Measurements from ENCODE around the gene INTS7.

The INTS7 gene, protein sequence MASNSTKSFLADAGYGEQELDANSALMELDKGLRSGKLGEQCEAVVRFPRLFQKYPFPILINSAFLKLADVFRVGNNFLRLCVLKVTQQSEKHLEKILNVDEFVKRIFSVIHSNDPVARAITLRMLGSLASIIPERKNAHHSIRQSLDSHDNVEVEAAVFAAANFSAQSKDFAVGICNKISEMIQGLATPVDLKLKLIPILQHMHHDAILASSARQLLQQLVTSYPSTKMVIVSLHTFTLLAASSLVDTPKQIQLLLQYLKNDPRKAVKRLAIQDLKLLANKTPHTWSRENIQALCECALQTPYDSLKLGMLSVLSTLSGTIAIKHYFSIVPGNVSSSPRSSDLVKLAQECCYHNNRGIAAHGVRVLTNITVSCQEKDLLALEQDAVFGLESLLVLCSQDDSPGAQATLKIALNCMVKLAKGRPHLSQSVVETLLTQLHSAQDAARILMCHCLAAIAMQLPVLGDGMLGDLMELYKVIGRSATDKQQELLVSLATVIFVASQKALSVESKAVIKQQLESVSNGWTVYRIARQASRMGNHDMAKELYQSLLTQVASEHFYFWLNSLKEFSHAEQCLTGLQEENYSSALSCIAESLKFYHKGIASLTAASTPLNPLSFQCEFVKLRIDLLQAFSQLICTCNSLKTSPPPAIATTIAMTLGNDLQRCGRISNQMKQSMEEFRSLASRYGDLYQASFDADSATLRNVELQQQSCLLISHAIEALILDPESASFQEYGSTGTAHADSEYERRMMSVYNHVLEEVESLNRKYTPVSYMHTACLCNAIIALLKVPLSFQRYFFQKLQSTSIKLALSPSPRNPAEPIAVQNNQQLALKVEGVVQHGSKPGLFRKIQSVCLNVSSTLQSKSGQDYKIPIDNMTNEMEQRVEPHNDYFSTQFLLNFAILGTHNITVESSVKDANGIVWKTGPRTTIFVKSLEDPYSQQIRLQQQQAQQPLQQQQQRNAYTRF

DNA sequence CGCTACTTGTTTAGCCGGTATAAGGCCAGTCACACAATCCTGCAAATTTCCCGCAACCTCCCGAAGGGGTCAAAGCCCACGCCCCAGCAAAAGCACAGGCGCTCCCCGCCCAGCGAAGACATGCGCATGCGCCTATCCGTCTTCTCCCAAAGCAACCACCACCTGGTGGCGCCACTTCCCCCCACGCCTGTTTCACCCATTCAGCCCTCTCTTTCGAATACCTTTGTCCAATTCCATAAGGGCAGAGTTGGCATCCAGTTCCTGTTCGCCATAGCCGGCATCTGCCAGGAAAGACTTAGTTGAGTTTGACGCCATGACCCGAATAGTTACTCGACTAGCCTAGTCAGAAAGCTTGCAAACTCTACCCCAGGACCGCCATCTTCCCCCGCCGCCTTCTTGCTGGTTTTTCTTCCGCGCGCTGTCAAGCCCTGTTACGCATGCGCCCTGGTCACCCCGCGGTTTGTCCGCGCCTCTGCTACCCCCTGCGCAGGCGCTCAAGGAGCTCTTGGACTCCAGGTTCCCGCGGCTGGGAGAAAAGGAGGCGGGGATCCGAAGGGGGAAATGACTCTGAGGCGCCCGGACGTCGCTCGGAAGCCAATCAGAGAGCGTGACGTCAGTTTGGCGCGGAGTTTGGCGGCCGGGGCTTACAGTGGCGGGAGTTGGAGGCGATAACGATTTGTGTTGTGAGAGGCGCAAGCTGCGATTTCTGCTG, at the start of gene INTS7, which contains the start of gene DTL:
TSS of gene INTS7 (minus strand) at position 435 of the 712 bp plus-strand sequence. CDS start at position 315, 120 bp downstream.
TSS of gene DTL (plus strand) at position 626 of the 712 bp plus-strand sequence. CDS start 143 bp downstream, outside the sequence.
- DNase-seq (ENCODE audit: low read depth): peak; percentile 97
- TF ChIP-seq, protein P1, sequence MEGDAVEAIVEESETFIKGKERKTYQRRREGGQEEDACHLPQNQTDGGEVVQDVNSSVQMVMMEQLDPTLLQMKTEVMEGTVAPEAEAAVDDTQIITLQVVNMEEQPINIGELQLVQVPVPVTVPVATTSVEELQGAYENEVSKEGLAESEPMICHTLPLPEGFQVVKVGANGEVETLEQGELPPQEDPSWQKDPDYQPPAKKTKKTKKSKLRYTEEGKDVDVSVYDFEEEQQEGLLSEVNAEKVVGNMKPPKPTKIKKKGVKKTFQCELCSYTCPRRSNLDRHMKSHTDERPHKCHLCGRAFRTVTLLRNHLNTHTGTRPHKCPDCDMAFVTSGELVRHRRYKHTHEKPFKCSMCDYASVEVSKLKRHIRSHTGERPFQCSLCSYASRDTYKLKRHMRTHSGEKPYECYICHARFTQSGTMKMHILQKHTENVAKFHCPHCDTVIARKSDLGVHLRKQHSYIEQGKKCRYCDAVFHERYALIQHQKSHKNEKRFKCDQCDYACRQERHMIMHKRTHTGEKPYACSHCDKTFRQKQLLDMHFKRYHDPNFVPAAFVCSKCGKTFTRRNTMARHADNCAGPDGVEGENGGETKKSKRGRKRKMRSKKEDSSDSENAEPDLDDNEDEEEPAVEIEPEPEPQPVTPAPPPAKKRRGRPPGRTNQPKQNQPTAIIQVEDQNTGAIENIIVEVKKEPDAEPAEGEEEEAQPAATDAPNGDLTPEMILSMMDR (IDR thresholded peaks at IDR 0.05; ENCODE audit: control insufficient read depth, extremely low read depth, insufficient read depth): peak; percentile 84
- H3K4me3 ChIP-seq (ENCODE audit: low read depth, low read length): peak within 1 kb of the TSS; percentile 95

DNA sequence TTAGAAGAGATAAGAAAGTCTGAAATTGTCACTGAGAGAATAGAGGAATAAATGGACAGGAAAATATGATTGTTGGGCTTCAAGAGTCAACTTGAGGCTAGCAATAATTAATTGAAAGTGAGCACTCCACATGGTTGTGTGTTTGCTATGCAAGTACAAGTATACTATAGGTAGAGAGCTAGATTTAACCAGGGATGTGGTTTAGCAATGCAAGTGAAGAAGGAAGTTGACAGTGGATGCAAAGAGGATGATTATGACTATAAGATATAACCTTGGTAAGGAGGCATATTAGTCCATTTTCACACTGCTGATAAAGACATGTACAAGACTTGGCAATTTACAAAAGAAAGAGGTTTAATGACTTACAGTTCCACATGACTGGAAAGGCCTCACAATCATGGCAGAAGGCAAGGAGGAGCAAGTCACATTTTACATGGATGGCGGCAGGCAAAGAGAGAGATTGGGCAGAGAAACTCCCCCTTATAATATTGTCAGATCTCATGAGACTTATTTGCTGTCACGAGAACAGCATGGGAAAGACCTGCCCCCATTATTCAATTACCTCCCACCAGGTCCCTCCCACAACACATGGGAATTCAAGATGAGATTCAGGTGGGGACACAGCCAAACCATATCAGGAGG, 47.5 kb upstream of the INTS7 start:
- TF ChIP-seq, protein P1 (IDR thresholded peaks at IDR 0.05; ENCODE audit: control insufficient read depth, extremely low read depth, insufficient read depth): no peak
- no peak for DNase-seq (ENCODE audit: low read depth)
- no peak overlapping the region for H3K4me3 ChIP-seq (ENCODE audit: low read depth, low read length)

DNA sequence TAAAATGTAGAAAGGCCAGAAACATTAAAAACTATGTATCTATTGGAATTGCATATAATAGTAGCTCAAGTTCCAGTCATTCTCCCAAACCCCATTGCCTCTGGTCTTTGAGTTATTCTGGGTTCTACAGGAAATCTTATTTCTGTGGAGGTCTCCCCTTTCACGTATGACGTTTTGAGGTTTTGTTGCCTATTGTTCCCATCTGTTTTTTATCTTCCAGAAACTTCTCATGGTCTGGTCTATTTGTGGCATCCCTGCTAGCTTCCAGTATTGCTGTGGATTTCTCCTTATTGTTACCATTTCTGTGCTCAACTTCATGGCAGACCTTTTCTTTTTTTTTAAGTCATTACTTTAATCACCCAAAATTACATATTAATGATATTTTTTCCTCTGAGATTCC, 43.5 kb upstream of the INTS7 start:
- no peak for DNase-seq (ENCODE audit: low read depth)
- TF ChIP-seq, protein P1 (IDR thresholded peaks at IDR 0.05; ENCODE audit: control insufficient read depth, extremely low read depth, insufficient read depth): no peak
- H3K4me3 ChIP-seq (ENCODE audit: low read depth, low read length): no peak overlapping the region

DNA sequence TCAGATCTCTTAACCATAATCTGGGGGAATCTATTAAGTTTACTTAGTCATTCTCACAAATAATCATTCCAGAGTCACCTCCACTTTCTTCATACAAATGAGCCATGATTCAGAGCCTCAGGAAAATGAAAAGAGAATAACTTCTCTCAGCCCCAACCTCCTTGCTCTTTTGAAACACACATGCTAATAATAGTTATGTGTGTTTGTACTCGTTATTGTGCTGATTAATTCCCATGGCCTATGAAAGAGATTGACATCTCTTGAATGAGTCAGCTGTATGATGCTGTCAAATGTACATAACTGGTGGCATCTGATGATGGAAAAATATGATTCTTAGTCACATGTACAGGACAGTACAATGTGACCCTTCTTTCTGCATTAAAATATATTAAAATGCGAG, 41.7 kb upstream of the INTS7 start:
- TF ChIP-seq, protein P1 (IDR thresholded peaks at IDR 0.05; ENCODE audit: control insufficient read depth, extremely low read depth, insufficient read depth): no peak
- no peak for DNase-seq (ENCODE audit: low read depth)

DNA sequence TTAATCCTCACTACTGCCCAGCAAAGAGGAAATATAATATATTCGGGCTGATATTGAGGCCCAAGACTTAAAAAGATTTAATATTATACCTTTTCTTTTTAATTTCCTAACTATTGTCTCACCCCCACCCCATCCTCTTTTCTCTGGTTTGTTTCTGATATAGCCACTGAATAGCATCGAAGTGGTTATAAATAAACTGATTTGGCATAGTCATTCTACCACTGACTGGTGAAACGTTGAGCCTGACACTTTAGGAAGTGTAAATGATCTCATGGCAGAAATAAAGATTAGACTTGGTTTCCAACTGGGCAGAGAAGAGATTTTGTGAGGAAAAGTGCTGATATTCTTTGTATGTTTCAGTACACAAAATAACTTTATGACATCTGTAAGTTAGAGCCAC, 39.5 kb upstream of the INTS7 start:
- H3K4me3 ChIP-seq (ENCODE audit: low read depth, low read length): no peak overlapping the region
- TF ChIP-seq, protein P1 (IDR thresholded peaks at IDR 0.05; ENCODE audit: control insufficient read depth, extremely low read depth, insufficient read depth): no peak
- DNase-seq (ENCODE audit: low read depth): no peak

More for the DNA sequence above, 41.7 kb upstream of the INTS7 start:
- H3K4me3 ChIP-seq (ENCODE audit: low read depth, low read length): no peak overlapping the region

DNA sequence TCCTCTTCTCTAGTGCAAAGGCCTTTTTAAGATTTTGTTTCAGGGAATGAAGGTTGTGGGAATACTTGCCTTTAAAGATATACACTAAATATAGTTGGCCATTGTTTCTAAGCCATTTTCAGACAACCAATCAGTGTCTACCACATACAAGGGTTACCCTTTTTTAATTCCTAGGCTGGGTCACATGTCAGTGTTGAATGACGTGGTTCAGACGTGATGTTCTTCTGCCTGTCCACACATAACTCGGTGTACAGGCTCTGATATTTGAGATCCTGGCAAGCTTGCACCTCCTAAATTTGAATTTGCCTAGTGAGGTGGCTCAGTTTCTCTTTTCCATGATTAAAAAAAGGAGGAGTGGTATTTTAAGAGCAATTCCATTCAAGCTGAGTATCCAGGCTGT, 39.0 kb upstream of the INTS7 start:
- DNase-seq (ENCODE audit: low read depth): no peak
- no peak overlapping the region for H3K4me3 ChIP-seq (ENCODE audit: low read depth, low read length)
- TF ChIP-seq, protein P1 (IDR thresholded peaks at IDR 0.05; ENCODE audit: control insufficient read depth, extremely low read depth, insufficient read depth): no peak
